H1 (cell line): ENCODE data around the gene ARHGEF28. TPM values are rescaled to one million over a fixed set of nuclear protein-coding genes. Genes with fewer than 3 reads are reported as not detected.

ENCODE experiments used
- CTCF ChIA-PET: fragments of 300-600 bp; sonication (Branson Sonifier 250); formaldehyde crosslinking; loops from one replicate; lab custom pipeline; 2021; ENCODE audit not compliant: partially characterized antibody; lab: Charles Lee
- POLR2A ChIA-PET: fragments of 300-600 bp; sonication (Branson Sonifier 250); formaldehyde crosslinking; loops from one replicate; lab custom pipeline; 2021; ENCODE audit warnings: inconsistent platforms; ENCODE audit not compliant: partially characterized antibody; lab: Charles Lee
- DNase-seq, 2 experiments: peaks; one replicate each; pipeline versions ENCODE4 v3.0.0 to v3.0.0-alpha.2; 2010 to 2022; ENCODE audit warnings: low spot score in 2 of 2, low read depth in 1 of 2, mixed read lengths in 1 of 2
- FAIRE-seq: peaks from 2 replicates; lab custom pipeline; 2011; peaks lifted over from hg19 to GRCh38; lab: Jason Lieb, UNC
- H2AFZ ChIP-seq: 2 replicates; pipeline ENCODE4 v1.8.1; 2012; ENCODE audit warnings: low read length, inconsistent platforms
- H2AK5ac ChIP-seq: 2 replicates; pipeline ENCODE4 v1.6.1; 2013; ENCODE audit warnings: low read depth, low read length
- H2BK120ac ChIP-seq: replicated peaks from 2 replicates; pipeline ENCODE3; 2013; ENCODE audit warnings: low read depth, low read length, inconsistent platforms
- H2BK12ac ChIP-seq: 2 replicates; pipeline ENCODE4 v1.6.1; 2013; ENCODE audit warnings: low read depth, low read length
- H2BK15ac ChIP-seq: 2 replicates; pipeline ENCODE4 v1.6.1; 2013; ENCODE audit warnings: low read length
- H2BK20ac ChIP-seq: 2 replicates; pipeline ENCODE4 v1.6.1; 2013; ENCODE audit warnings: low read length
- H2BK5ac ChIP-seq: 2 replicates; pipeline ENCODE4 v1.6.1; 2013; ENCODE audit warnings: low read depth, low read length
- H3K14ac ChIP-seq: 2 replicates; pipeline ENCODE4 v1.6.1; 2013; ENCODE audit warnings: inconsistent platforms; ENCODE audit not compliant: insufficient read length
- H3K18ac ChIP-seq: 2 replicates; pipeline ENCODE4 v1.6.1; 2013; ENCODE audit warnings: low read length; ENCODE audit errors: extremely low read depth
- H3K23ac ChIP-seq: 2 replicates; pipeline ENCODE4 v1.6.1; 2013; ENCODE audit warnings: inconsistent platforms; ENCODE audit not compliant: insufficient read length
- H3K23me2 ChIP-seq: 2 replicates; pipeline ENCODE4 v1.6.1; 2013; ENCODE audit warnings: low read depth, low read length
- H3K27ac ChIP-seq: 2 replicates; pipeline ENCODE4 v1.6.1; 2011; ENCODE audit warnings: low read depth, low read length, inconsistent platforms
- H3K27me3 ChIP-seq, 4 experiments: replicated peaks in 1 of 4; 1 replicate in 1 of 4; 2 replicates in 3 of 4; pipeline versions ENCODE4 v1.6.1 to v1.8.1; 2011 to 2013; ENCODE audit warnings: low read length in 3 of 4, mild to moderate bottlenecking in 3 of 4, inconsistent platforms in 2 of 4, mixed read lengths in 2 of 4, moderate library complexity in 1 of 4; ENCODE audit not compliant: control insufficient read depth in 3 of 4, insufficient read depth in 3 of 4; ENCODE audit errors: extremely low read depth in 1 of 4
- H3K36me3 ChIP-seq, 4 experiments: 2 replicates each; pipeline versions ENCODE4 v1.6.1 to v1.8.1; 2011 to 2013; ENCODE audit warnings: mild to moderate bottlenecking in 4 of 4, low read length in 3 of 4, moderate library complexity in 2 of 4, control low read depth in 1 of 4, inconsistent platforms in 1 of 4; ENCODE audit not compliant: insufficient read depth in 4 of 4, control insufficient read depth in 2 of 4
- H3K4ac ChIP-seq: replicated peaks from 2 replicates; pipeline ENCODE3; 2013; ENCODE audit warnings: low read length, low read depth, mixed read lengths, inconsistent platforms; ENCODE audit not compliant: insufficient read length
- H3K4me1 ChIP-seq, 4 experiments: replicated peaks in 1 of 4; 1 replicate in 1 of 4; 2 replicates in 3 of 4; pipeline versions ENCODE4 v1.6.1 to v1.8.1; 2011 to 2013; ENCODE audit warnings: low read length in 3 of 4, inconsistent platforms in 2 of 4, mixed read lengths in 1 of 4; ENCODE audit not compliant: insufficient read depth in 4 of 4, control insufficient read depth in 3 of 4
- H3K4me2 ChIP-seq, 2 experiments: 2 replicates each; pipeline versions ENCODE4 v1.6.1 to v1.8.1; 2011 to 2013; ENCODE audit warnings: low read depth in 2 of 2, low read length in 2 of 2, control low read depth in 1 of 2, inconsistent platforms in 1 of 2, mild to moderate bottlenecking in 1 of 2; ENCODE audit not compliant: insufficient read depth in 1 of 2
- H3K4me3 ChIP-seq, 4 experiments: fragments of 200-600, 300-600 bp in 1 of 4; sonication (generic), shearing (Covaris generic), sonication (Bioruptor Twin) in 1 of 4; 2 replicates each; pipeline versions ENCODE4 v1.5.1 to v1.8.1; 2011 to 2016; ENCODE audit warnings: low read length in 4 of 4, low read depth in 3 of 4, control low read depth in 2 of 4, inconsistent platforms in 2 of 4, mild to moderate bottlenecking in 2 of 4, mixed read lengths in 1 of 4, moderate library complexity in 1 of 4; ENCODE audit not compliant: insufficient read depth in 2 of 4; ENCODE audit errors: extremely low read depth in 1 of 4
- H3K56ac ChIP-seq: replicated peaks from 2 replicates; pipeline ENCODE3; 2013; ENCODE audit warnings: low read depth, mild to moderate bottlenecking, mixed read lengths, low read length, inconsistent platforms; ENCODE audit not compliant: insufficient read length
- H3K79me1 ChIP-seq: 2 replicates; pipeline ENCODE4 v1.6.1; 2013; ENCODE audit warnings: low read depth, low read length, control low read depth
- H3K79me2 ChIP-seq, 2 experiments: 2 replicates each; pipeline versions ENCODE4 v1.6.1 to v1.8.1; 2012 to 2013; ENCODE audit warnings: low read length in 2 of 2, mild to moderate bottlenecking in 2 of 2, inconsistent platforms in 1 of 2; ENCODE audit not compliant: insufficient read depth in 2 of 2, control insufficient read depth in 1 of 2
- H3K9ac ChIP-seq, 4 experiments: replicated peaks in 1 of 4; 1 replicate in 1 of 4; 2 replicates in 3 of 4; pipeline versions ENCODE4 v1.6.1 to v1.8.1; 2011 to 2013; ENCODE audit warnings: low read depth in 3 of 4, low read length in 3 of 4, control low read depth in 2 of 4, mild to moderate bottlenecking in 2 of 4, moderate library complexity in 2 of 4, inconsistent platforms in 1 of 4; ENCODE audit errors: extremely low read depth in 1 of 4
- H3K9me3 ChIP-seq, 2 experiments: 2 replicates each; pipeline versions ENCODE4 v1.6.1 to v1.8.1; 2012 to 2013; ENCODE audit warnings: mild to moderate bottlenecking in 2 of 2, moderate library complexity in 2 of 2, control low read depth in 1 of 2, inconsistent platforms in 1 of 2, low read depth in 1 of 2, low read length in 1 of 2, mixed read lengths in 1 of 2; ENCODE audit not compliant: insufficient read depth in 2 of 2
- H4K20me1 ChIP-seq, 2 experiments: replicated peaks in 1 of 2; 2 replicates each; pipeline versions ENCODE3 to v1.8.1; 2011 to 2013; ENCODE audit warnings: inconsistent platforms in 2 of 2, low read length in 2 of 2, mild to moderate bottlenecking in 1 of 2; ENCODE audit not compliant: insufficient read depth in 2 of 2, control insufficient read depth in 1 of 2
- H4K5ac ChIP-seq: 2 replicates; pipeline ENCODE4 v1.6.1; 2013; ENCODE audit warnings: low read length, low read depth, mixed read lengths, inconsistent platforms; ENCODE audit not compliant: insufficient read length
- H4K8ac ChIP-seq: 2 replicates; pipeline ENCODE4 v1.8.0; 2013; ENCODE audit warnings: mild to moderate bottlenecking, moderate library complexity, low read length, inconsistent platforms; ENCODE audit not compliant: insufficient read depth; ENCODE audit errors: extremely low read depth
- H4K91ac ChIP-seq: replicated peaks from 2 replicates; pipeline ENCODE3; 2013; ENCODE audit warnings: low read length, mixed read lengths, inconsistent platforms; ENCODE audit not compliant: insufficient read length
- ASH2L ChIP-seq: fragments of 200-600, 300-600 bp; sonication (generic); IDR thresholded peaks from one replicate; pipeline ENCODE4 v1.7.1; 2017; ENCODE audit warnings: low read length
- BACH1 ChIP-seq: IDR thresholded peaks from 2 replicates; pipeline ENCODE4 v1.6.1; 2012; ENCODE audit warnings: low read length, improper control_type of control experiment
- CHD1 ChIP-seq: IDR thresholded peaks from 2 replicates; pipeline ENCODE4 v1.6.1; 2012; ENCODE audit warnings: low read depth, low read length, improper control_type of control experiment
- CHD2 ChIP-seq: IDR thresholded peaks from 2 replicates; pipeline ENCODE4 v1.6.1; 2012; ENCODE audit warnings: low read length, improper control_type of control experiment
- EGR1 ChIP-seq: IDR thresholded peaks from 2 replicates; pipeline ENCODE4 v1.6.1; 2011; ENCODE audit warnings: low read depth, low read length, borderline replicate concordance
- EP300 ChIP-seq, 2 experiments: IDR thresholded peaks; 1 replicate in 1 of 2; 2 replicates in 1 of 2; pipeline ENCODE4 v1.6.1; 2011 to 2012; ENCODE audit warnings: low read depth in 2 of 2, low read length in 2 of 2, mild to moderate bottlenecking in 2 of 2, borderline replicate concordance in 1 of 2, inconsistent platforms in 1 of 2, moderate library complexity in 1 of 2
- GTF2F1 ChIP-seq: IDR thresholded peaks from 2 replicates; pipeline ENCODE4 v1.6.1; 2012; ENCODE audit warnings: low read depth, low read length, improper control_type of control experiment, borderline replicate concordance
- JUN ChIP-seq: IDR thresholded peaks from 2 replicates; pipeline ENCODE4 v1.6.1; 2011; ENCODE audit warnings: low read depth, mild to moderate bottlenecking, improper control_type of control experiment, low read length
- JUND ChIP-seq: IDR thresholded peaks from 2 replicates; pipeline ENCODE4 v1.6.1; 2011; ENCODE audit warnings: mild to moderate bottlenecking, improper control_type of control experiment, low read length
- RNF2 ChIP-seq: fragments of 200-900, 300-1000 bp; sonication (generic); IDR thresholded peaks from 2 replicates; pipeline ENCODE4 v1.7.1; 2016; ENCODE audit warnings: borderline replicate concordance, low read depth, mild to moderate bottlenecking, antibody characterized with exemption, low read length; ENCODE audit not compliant: poor library complexity, severe bottlenecking; ENCODE audit errors: missing control alignments
- SIRT6 ChIP-seq: IDR thresholded peaks from one replicate; pipeline ENCODE4 v1.7.1; 2012; ENCODE audit warnings: low read length, inconsistent platforms
- TAF7 ChIP-seq: optimal IDR thresholded peaks from 2 replicates; pipeline ENCODE3; 2011; ENCODE audit warnings: low read depth, mild to moderate bottlenecking, inconsistent platforms, low read length, moderate library complexity, borderline replicate concordance
- TBP ChIP-seq: IDR thresholded peaks from 2 replicates; pipeline ENCODE4 v1.6.1; 2011; ENCODE audit warnings: low read depth, low read length, improper control_type of control experiment
- TCF12 ChIP-seq: IDR thresholded peaks from 2 replicates; pipeline ENCODE4 v1.6.1; 2011; ENCODE audit warnings: low read depth, mild to moderate bottlenecking, low read length
- WGBS, 2 experiments: shearing (Covaris generic) in 1 of 2; methylation state at CpG; one replicate each; pipeline versions ENCODE4 v1.1.6 to v1.1.7; 2013 to 2015; ENCODE audit warnings: low lambda C conversion rate in 2 of 2, mixed read lengths in 2 of 2, inconsistent platforms in 1 of 2, low coverage in 1 of 2, missing lambda C conversion rate in 1 of 2; ENCODE audit not compliant: insufficient replicate concordance in 2 of 2, insufficient coverage in 1 of 2, insufficient read length in 1 of 2; ENCODE audit errors: extremely low coverage in 1 of 2, missing lambda C conversion rate in 1 of 2; 5-methylcytosine and 5-hydroxymethylcytosine counted together
- polyA plus RNA-seq, 7 experiments: library from polyadenylated mRNA; depleted of rRNA in 3 of 7; stranded (reverse) in 5 of 7; unstranded in 2 of 7; fragments of >200 nt in 5 of 7; fragments of 200-250 nt in 2 of 7; gene quantifications; 1 replicate in 5 of 7; 2 replicates in 1 of 7; 4 replicates in 1 of 7; pipeline versions ENCODE4 v1.2.1 to v1.2.3, GENCODE V29; 2011 to 2013; ENCODE audit warnings: missing spikeins in 2 of 7, mixed read lengths in 2 of 7
- total RNA-seq: library from RNA; stranded (reverse); fragmentation: NEBNext Ultra II Directional; extraction: Animal tissue kit (Norgen Biotek cat#: 25700); gene quantifications from 2 replicates; pipeline ENCODE4 v1.2.1, GENCODE V29; 2021

ARHGEF28 gene
- total and polyA plus RNA-seq, 2 of the 8 experiments (the other 6 are each of a cell fraction or from before 2014, with no cell fraction given): 0.33 to 1.0 TPM

GRCh38 chr5:73663161-73663859 lies 37.3 kb downstream of the ARHGEF28 start:
- Histone ChIP-seq H3K27ac (no peak overlapping the region), H3K18ac (no peak overlapping the region), H3K4me3 (no peak overlapping the region), H4K20me1 (no peaks in the 10 kb centered on the region), H3K79me2 (no peaks in the 10 kb centered on the region), H3K27me3 (no peaks in the 10 kb centered on the region; a peak in 1 of 7 replicates), H2BK120ac (no peak overlapping the region), H3K56ac (no peak overlapping the region), H3K14ac (no peak overlapping the region), H4K91ac (no peak overlapping the region), H3K4ac (no peak overlapping the region), H2BK5ac (no peak overlapping the region), H3K4me1 (no peaks in the 10 kb centered on the region), H3K4me2 (no peak overlapping the region), H3K79me1 (no peaks in the 10 kb centered on the region), H3K36me3 (no peaks in the 10 kb centered on the region), H2BK15ac (no peak overlapping the region; the same call in 1 of the 2 replicates), H2BK20ac (no peak overlapping the region), H4K8ac (no peak overlapping the region), H2AK5ac (no peak overlapping the region), H2AFZ (no peak overlapping the region), H4K5ac (no peak overlapping the region), H3K9me3 (no peaks in the 10 kb centered on the region), H2BK12ac (no peak overlapping the region), H3K23ac (no peak overlapping the region), H3K9ac (no peak overlapping the region), H3K23me2 (no peaks in the 10 kb centered on the region)
- DNase-seq (no peak), FAIRE-seq (no peak)
- POLR2A ChIA-PET: interaction anchor here (1.0 kb wide), 1 partner anchor 8 kb away, joined by 3 read pairs; no protein-coding TSS in a partner anchor
- WGBS, 2 experiments: 81% methylated on average over 7 of the region's 7 CpGs; no CpG with 5 or more reads in 1 of the 2 experiments
- CTCF ChIA-PET: interaction anchor here (1.4 to 1.9 kb wide), 2 partner anchors 72 to 130 kb away, joined by 3 to 4 read pairs; no protein-coding TSS in a partner anchor
- TF ChIP-seq EP300 (IDR thresholded peaks at IDR 0.05; ENCODE audit: borderline replicate concordance in 1 of 2, low read depth in 2 of 2, low read length in 2 of 2) (no peak), GTF2F1 (no peak), CHD2 (no peak), EGR1 (no peak), BACH1 (no peak), JUND (no peak), TCF12 (no peak), JUN (no peak), TAF7 (no peak), SIRT6 (no peak), TBP (no peak), RNF2 (no peak), ASH2L (no peak), CHD1 (no peak)
